ENCODE measurements around the gene EXOC3L4.

EXOC3L4 gene

GRCh38 chr14:103123634-103124500, 29.3 kb downstream of the EXOC3L4 start:
- DNase-seq, result no peak

- DNase-seq, result no peak
Observed at GRCh38 chr14:103124501-103125001, 30.0 kb downstream of the EXOC3L4 start.

GRCh38 chr14:103125098-103126070, 30.9 kb downstream of the EXOC3L4 start:
- DNase-seq, result no peak

- no peak for DNase-seq
Observed at GRCh38 chr14:103126088-103126872, 31.8 kb downstream of the EXOC3L4 start.

- peak; percentile 65 for DNase-seq
Observed at GRCh38 chr14:103126873-103127304, 32.4 kb downstream of the EXOC3L4 start.

- no peak for DNase-seq
Observed at GRCh38 chr14:103127356-103127755, 32.8 kb downstream of the EXOC3L4 start.

- DNase-seq, result peak; percentile 76
Observed at GRCh38 chr14:103127861-103128598, 33.5 kb downstream of the EXOC3L4 start.

- DNase-seq, result no peak
Observed at GRCh38 chr14:103128631-103129300, 34.2 kb downstream of the EXOC3L4 start.

GRCh38 chr14:103129301-103130016, 34.9 kb downstream of the EXOC3L4 start:
- no peak for DNase-seq

GRCh38 chr14:103130017-103130764, 35.7 kb downstream of the EXOC3L4 start:
- DNase-seq, result no peak

GRCh38 chr14:103130965-103131364, 36.4 kb downstream of the EXOC3L4 start:
- no peak for DNase-seq

GRCh38 chr14:103131580-103131979, 37.1 kb downstream of the EXOC3L4 start:
- no peak for DNase-seq

GRCh38 chr14:103132381-103133209, 38.1 kb downstream of the EXOC3L4 start:
- DNase-seq, result peak; percentile 63

GRCh38 chr14:103133210-103134140, 39.0 kb downstream of the EXOC3L4 start:
- DNase-seq, result peak; percentile 12

- no peak for DNase-seq
Observed at GRCh38 chr14:103134405-103134804, 39.9 kb downstream of the EXOC3L4 start.

- no peak for DNase-seq
Observed at GRCh38 chr14:103134919-103135318, 40.4 kb downstream of the EXOC3L4 start.
